ENCODE results near the gene FAM107B. TPM values are rescaled to one million over a fixed set of nuclear protein-coding genes. Genes with fewer than 3 reads are reported as not detected.

FAM107B gene
- total RNA-seq, 2 experiments from 2014 or later = 114 to 121 TPM

GRCh38 chr10:14810969-14811953, 36.6 kb upstream of the FAM107B start:
- H3K4me3 Mint-ChIP-seq = no peak overlapping the region

GRCh38 chr10:14806318-14806717, 31.6 kb upstream of the FAM107B start:
- Mint-ChIP-seq H3K27ac (no peak overlapping the region), H3K36me3 (ENCODE audit: low read depth) (no peaks in the 10 kb centered on the region), H3K4me3 (no peak overlapping the region), H3K27me3 (no peaks in the 10 kb centered on the region), H3K4me1 (ENCODE audit: low read depth) (peaks cover 3% of the 10 kb centered on the region), H3K9me3 (no peaks in the 10 kb centered on the region)
- DNase-seq (no peak), ATAC-seq (no peak)
- CTCF ChIA-PET = no interaction called here
- intact Hi-C loops (cut with micrococcal nuclease) = no loop called here
- POLR2A ChIA-PET = no interaction called here
- no peak for TF ChIP-seq CTCF (IDR thresholded peaks at IDR 0.05)

More at GRCh38 chr10:14810969-14811953, 36.6 kb upstream of the FAM107B start:
- no peaks in the 10 kb centered on the region for H3K27me3 Mint-ChIP-seq
- no peaks in the 10 kb centered on the region for H3K36me3 Mint-ChIP-seq (ENCODE audit: low read depth)
- H3K4me1 Mint-ChIP-seq (ENCODE audit: low read depth) = peaks cover 20% of the 10 kb centered on the region
- CTCF ChIA-PET = interaction anchor here (1.2 to 1.4 kb wide), 2 partner anchors 10 to 269 kb away, joined by 3 read pairs; no protein-coding TSS in a partner anchor
- DNase-seq = no peak
- POLR2A ChIA-PET = interaction anchor here (0.6 to 0.7 kb wide), 3 partner anchors 8 to 254 kb away, joined by 3 read pairs; no protein-coding TSS in a partner anchor
- intact Hi-C loops (cut with micrococcal nuclease) = no loop called here
- H3K27ac Mint-ChIP-seq = no peak overlapping the region
- H3K9me3 Mint-ChIP-seq = no peaks in the 10 kb centered on the region
- no peak for ATAC-seq
- no peak for TF ChIP-seq CTCF (IDR thresholded peaks at IDR 0.05)

GRCh38 chr10:14803827-14804226, 29.1 kb upstream of the FAM107B start:
- no peak overlapping the region for H3K27ac Mint-ChIP-seq
- no peak for TF ChIP-seq CTCF (IDR thresholded peaks at IDR 0.05)
- no peaks in the 10 kb centered on the region for H3K36me3 Mint-ChIP-seq (ENCODE audit: low read depth)
- intact Hi-C loops (cut with micrococcal nuclease) = no loop called here
- H3K4me3 Mint-ChIP-seq = no peak overlapping the region
- POLR2A ChIA-PET = no interaction called here
- H3K27me3 Mint-ChIP-seq = no peaks in the 10 kb centered on the region
- no peaks in the 10 kb centered on the region for H3K9me3 Mint-ChIP-seq
- CTCF ChIA-PET = no interaction called here
- no peaks in the 10 kb centered on the region for H3K4me1 Mint-ChIP-seq (ENCODE audit: low read depth)
- DNase-seq (no peak), ATAC-seq (no peak)

GRCh38 chr10:14801723-14802122, 27.0 kb upstream of the FAM107B start:
- no peak for ATAC-seq
- no peak for DNase-seq
- Mint-ChIP-seq H3K9me3 (no peaks in the 10 kb centered on the region), H3K27me3 (no peaks in the 10 kb centered on the region), H3K27ac (no peak overlapping the region), H3K36me3 (ENCODE audit: low read depth) (no peaks in the 10 kb centered on the region), H3K4me1 (ENCODE audit: low read depth) (no peaks in the 10 kb centered on the region), H3K4me3 (no peak overlapping the region)
- no peak for TF ChIP-seq CTCF (IDR thresholded peaks at IDR 0.05)
- POLR2A ChIA-PET = no interaction called here
- intact Hi-C loops (cut with micrococcal nuclease) = no loop called here
- CTCF ChIA-PET = interaction anchor here (0.9 to 1.0 kb wide), 2 partner anchors 9 to 21 kb away, joined by 3 read pairs; no protein-coding TSS in a partner anchor

- no peak for TF ChIP-seq CTCF (IDR thresholded peaks at IDR 0.05)
- Mint-ChIP-seq H3K4me3 (no peak overlapping the region), H3K27ac (no peak overlapping the region), H3K9me3 (no peaks in the 10 kb centered on the region), H3K27me3 (no peaks in the 10 kb centered on the region), H3K4me1 (ENCODE audit: low read depth) (no peaks in the 10 kb centered on the region), H3K36me3 (ENCODE audit: low read depth) (no peaks in the 10 kb centered on the region)
- DNase-seq = no peak
- no peak for ATAC-seq
- POLR2A ChIA-PET = interaction anchor here (0.6 to 1.1 kb wide), 3 partner anchors 48 to 142 kb away, joined by 3 read pairs; no protein-coding TSS in a partner anchor
- CTCF ChIA-PET = no interaction called here
- intact Hi-C loops (cut with micrococcal nuclease) = no loop called here
Observed at GRCh38 chr10:14800397-14800796, 25.7 kb upstream of the FAM107B start.

All from activated CD8-positive, alpha-beta T cell treated with anti-CD3 and anti-CD28 coated beads for 36 hours (primary cell).